ENCODE data around the gene AK2.
"Not testable (repeated sequence)": the region's sequence is repeated elsewhere in the genome, so short reads cannot be mapped to it uniquely, and the experiment has no call there.

AK2 gene

DNA sequence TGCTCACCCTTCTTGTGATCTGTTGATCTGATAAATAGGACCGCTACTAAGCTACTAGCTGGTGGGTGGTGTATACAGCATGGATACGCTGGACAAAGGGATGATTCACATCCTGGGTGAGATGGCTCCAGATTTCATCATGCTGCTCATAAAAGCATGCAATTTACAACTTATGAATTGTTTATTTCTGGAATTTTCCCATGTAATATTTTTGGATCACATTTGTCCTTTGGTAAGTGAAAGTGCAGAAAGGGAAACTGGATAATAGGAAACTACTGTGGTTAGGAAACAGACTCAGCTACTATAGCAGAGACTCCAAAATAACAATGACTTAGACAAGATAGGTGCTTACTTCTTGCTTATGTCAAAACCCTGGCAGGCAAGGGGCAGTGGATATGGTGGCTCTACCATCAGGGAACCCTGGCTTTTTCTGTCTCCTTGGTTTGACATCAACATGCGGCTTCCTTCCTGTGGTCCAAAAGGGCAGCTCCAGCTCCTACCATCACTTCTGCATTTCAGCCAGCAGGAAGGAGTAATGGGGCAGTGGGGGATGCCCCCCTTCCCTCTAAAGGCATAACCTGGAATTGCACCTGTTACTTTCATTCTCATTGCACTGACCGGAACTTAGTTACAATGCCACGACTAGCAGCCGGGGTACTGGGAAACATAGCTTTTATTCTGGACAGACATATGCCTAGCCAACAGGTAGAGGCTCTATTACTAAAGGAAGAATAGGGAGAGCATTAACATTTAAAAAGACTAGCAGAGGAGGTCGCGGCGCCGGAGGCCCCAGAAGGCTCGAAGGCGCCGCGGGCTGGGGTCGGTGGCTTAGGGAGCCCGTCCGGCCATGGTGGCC is 13.8 kb upstream of the AK2 start:
- peak; percentile 97 for DNase-seq (ENCODE audit: low read depth)

DNA sequence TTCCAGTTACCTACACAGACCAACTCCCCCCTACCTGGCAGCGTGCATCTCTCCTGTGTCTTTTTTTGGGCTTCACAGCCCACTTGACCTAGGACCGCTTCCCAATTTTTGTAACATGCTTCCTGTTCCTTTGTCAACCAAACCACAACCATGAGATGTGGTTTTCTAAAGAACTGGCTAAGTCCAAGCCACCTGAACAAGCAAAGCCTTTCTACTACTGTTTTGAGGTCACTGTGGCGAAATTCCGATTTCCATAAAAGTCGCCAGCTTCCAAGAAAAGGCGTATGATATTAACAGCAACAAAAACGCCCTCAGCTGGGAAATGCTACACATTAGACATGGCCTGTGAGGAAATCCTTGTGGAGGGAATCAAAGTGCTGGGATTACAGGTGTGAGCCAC is 12.7 kb upstream of the AK2 start:
- no peak for DNase-seq (ENCODE audit: low read depth)

DNA sequence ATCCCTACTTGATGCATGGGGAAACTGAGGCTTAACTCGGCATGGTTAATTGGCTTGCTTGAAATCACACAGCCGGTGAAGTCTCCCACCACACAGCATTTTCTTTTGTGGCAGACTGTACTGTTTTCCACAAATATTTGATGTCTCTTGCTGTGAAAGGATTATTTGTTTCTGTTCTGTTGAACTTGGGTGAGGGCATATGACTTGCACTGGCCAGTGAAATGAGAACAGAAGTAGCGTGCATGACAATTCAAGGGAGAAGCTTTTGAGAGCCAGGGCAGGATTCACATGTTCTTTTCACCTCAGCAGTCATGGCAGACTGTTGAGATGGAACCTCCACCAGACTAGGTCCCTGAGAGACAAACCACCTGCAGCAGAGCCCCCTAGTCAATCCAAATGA is 11.7 kb upstream of the AK2 start:
- DNase-seq (ENCODE audit: low read depth) = no peak

DNA sequence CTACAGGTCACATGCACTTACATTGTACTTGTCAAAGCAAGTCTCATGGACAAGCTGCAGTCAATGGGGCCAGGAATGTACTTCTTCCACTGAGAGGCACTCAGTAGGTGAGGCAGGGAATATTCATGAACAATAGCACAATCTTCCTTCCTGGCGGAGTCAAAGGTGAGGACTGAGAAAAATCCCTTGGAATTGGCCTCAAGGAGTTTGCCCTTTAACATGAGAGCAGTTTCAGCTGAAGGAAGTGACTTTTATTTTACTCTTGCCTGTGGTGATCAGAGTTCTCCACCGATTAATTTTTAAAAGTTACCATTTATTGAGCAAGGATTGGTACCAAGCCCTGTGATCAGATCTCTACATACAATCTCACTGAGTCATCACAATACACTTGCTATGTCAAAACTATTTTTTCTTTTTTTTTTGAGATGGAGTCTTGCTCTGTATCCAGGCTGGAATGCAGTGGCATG is 11.2 kb upstream of the AK2 start:
- DNase-seq (ENCODE audit: low read depth) = peak; percentile 86

DNA sequence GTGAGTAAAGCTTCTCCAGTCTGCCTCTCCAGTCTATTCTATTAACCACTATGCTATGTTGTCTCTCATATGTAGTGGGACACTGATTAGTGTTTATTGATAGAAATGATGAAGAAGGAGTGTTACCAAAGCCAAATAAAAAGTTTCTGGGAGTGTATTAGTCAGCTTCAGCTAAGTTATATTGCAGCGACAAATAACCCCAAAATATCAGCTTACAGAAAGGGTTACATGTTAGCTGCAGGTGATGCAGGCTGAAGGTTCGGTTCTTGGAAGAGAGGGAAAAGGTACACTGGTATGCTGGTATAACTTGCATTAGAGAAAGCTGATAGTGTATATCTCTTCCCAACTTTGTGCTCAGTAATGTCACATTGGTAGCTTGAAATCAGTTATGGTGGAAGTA is 10.6 kb upstream of the AK2 start:
- no peak for DNase-seq (ENCODE audit: low read depth)

DNA sequence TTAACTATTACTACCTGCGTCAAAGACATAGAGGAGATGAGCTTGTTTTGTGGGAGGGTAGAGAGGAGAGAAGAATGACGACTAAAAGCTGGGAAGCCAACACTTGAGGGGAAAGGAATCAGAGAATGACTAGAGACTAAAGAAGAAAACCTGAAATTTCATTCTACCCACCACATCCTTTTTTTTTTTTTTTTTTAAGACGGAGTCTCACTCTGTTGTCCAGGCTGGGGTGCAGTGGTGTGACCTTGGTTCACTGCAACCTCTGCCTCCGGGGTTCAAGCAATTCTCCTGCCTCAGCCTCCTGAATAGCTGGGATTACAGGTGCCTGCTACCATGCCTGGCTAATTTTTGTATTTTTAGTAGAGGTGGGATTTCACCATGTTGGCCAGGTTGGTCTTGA is 9.6 kb upstream of the AK2 start:
- DNase-seq (ENCODE audit: low read depth) = not testable (repeated sequence)

DNA sequence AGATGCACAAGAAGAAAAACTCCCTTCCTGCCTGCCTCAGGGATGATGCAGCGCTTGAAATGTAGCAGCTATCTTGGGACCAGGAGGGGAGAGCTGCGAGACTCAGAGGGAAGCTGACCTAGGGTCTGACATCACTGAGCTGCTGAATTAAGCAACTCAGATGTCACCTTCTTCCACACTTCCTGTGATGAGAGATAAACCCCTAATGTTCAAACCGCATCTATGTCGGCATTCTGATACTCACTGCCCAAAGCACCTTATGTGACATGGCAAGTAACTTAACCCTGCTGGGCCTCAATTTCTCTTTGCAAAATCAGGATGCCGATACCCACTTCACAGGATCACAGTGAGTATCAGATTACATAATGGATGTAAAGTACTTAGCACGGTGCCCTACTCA is 9.1 kb upstream of the AK2 start:
- DNase-seq (ENCODE audit: low read depth) = peak; percentile 14

DNA sequence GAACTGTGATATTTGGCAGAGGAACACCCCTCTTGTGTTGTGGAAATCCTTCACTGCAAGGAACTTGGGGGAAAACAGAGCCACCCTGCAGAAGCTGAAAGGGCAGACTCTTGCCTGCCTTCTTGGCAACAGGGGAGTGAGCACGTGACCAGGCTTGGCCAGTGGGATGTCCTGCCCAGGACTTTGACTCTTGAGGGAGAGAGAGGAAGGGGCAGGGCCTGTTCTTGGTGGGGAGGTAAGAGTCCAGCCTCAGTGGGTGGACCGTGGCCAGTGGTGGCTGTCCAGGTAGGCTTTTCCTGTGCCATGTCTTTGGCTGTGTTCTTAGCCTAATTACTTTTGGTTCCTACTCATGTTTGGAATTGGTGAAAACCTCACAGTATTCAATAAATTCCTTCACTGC is 8.6 kb upstream of the AK2 start:
- DNase-seq (ENCODE audit: low read depth) = no peak

DNA sequence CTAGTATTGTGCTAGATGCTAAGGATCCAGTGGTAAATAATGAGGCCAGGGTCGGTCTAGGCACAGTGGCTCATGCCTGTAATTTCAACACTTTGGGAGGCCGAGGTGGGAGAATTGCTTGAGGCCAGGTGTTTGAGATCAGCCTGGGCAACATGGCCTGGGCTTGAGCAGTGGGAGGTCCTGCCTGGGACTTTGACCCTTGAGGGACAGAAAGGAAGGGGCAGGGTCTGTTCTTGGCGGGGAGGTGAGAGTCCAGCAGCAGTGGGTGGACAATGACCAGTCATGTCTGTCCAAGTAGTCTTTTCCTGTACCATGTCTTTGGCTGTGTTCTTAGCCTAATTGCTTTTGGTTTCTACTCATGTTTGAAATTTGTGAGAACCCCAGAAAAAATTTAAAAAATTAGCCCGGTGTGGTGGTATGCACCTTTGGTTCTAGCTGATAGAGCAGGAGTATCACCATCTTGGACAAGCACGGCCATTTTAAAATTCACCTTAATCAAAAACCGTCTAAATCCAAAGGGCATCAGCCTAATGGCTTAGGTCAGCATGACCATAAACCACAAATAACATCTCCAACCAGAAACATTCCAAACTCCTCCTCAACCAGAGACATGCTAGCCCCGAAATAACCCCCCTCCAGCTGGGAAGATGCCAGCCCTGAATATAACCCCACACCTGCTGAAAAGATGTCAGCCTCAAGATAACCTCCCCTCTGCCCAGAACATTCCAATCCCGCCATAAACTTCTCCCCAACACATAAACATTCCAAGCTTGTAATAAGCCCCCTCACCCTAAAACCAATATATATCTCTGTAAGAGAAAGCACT is 6.8 kb upstream of the AK2 start:
- DNase-seq (ENCODE audit: low read depth) = no peak

DNA sequence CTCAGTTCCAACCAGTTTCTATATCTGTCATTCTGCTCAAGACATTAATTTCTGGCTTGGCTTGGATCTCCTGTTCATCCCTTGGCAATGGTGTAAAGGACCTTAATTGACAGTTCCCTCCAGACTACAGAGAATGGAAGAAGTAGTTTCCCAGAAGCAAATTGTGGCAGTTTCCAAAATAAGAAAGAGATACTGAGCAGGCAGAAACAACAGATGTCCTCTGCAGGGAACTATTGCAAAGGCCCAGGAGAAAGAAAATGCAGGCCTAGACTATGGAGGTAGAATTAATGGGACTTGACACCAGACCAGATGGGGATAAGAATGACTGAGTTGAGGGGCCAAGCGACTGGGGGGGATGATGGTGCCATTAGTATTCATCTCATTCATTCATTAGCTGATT is 6.1 kb upstream of the AK2 start:
- DNase-seq (ENCODE audit: low read depth) = no peak

DNA sequence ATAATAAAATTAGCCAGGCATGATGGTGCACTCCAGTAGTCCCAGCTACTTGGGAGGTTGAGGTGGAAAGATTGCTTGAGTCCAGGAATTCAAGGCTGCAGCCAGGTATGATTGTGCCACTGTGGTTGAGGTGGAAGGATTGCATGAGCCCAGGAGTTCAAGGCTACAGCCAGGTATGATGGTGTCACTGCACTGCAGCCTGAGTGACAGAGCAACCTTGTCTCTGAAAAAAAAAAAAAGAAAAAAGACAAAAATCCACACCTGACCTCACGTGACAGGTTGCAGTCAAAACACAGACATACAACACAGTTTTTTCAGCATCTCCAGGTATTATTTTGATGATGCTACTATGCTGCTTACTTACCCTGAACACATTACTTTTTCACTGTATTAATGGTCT is 4.3 kb upstream of the AK2 start:
- no peak for DNase-seq (ENCODE audit: low read depth)

DNA sequence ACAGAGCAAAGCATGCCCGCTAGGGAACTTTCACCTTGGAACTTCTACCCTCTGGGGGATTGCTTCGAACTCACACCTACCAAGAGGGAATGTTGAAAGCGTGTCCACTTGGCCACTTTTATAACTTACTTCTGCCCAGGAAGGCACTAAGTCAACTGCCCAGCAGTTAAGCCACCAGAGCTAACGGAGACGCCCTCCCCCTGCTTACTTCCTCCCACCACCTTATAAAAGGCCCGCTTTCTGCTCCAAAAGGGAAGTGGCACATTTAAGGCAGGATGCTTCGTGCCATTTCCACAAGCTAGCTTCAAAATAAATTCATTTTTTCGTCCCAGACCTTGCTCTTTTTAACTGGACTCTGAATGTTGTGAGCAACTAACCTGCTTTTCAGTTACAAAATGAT is 3.2 kb upstream of the AK2 start:
- DNase-seq (ENCODE audit: low read depth) = no peak

DNA sequence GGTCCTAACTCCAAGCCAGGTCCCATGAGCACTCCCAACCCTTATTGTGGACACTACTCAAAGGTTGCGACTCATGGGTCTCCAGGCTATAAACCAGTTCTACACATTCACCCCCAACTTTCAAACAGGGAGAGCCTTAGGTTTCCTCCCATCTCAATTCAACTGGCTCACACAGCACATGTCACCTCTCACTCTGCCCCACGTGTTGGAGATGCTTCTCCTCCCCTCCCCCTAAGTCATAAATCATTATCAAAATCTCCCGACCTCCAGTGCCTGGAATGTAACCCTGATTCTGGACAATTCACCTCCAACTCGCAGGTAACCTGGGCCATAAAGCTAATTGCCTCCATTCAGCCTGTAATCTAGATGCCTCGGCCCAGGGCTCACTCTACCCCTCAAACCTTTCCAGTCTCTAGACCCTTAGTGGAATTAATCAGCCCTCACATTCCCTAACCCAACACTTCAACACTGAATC is 595 bp downstream of the AK2 start:
- peak; percentile 61 for DNase-seq (ENCODE audit: low read depth)

DNA sequence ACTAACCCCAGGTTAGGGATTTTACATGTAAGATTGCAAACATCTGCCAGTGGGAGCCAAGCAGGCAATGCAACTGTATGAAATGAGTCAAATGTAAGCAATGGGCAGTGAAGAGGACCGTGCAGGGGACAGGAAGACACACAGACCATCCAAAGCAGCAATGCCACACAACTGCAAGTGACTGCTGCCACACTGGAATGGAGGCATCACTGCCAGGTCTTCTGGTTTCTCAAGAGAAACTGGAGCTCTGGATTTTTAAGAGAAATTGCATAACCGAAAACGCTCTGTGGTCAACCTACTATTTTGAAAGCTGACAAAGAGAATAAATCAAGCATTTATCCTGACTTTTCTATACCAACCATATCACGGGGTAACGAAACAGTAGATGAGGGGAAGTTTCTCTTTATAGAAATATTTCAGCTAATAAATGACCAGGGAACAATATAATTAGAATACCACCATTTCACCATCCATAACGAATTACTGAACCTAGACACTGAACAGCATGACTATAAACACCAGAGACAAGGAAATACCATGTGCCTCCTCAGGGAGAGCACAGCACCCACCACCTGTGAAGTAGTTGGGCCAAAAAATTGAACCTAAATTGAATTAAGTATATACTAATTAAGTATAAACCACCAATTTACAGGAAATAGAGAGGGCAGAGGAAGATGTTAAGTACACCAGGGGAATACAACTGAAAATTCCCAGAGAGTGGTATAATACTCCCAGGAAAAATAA is 4.4 kb downstream of the AK2 start:
- peak; percentile 29 for DNase-seq (ENCODE audit: low read depth)

DNA sequence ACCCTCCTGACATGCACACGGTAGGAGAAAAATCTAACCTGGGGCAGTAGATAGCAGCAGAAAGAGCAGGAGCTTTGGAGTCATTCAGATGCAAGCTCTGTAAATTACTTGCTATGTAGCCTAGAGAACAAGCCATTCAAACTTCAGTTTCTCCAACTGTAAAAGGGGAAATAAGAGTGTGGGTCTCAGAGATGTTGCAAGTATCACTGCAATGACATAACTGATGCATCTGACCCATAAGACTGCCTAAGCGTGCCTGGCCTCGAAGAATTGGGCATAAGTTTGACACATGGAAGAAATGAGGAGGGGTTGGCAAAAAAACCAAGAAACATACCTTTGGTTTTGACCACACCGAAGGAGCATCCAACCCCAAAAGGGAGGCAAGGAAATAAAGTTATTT is 5.2 kb downstream of the AK2 start:
- DNase-seq (ENCODE audit: low read depth) = no peak

DNA sequence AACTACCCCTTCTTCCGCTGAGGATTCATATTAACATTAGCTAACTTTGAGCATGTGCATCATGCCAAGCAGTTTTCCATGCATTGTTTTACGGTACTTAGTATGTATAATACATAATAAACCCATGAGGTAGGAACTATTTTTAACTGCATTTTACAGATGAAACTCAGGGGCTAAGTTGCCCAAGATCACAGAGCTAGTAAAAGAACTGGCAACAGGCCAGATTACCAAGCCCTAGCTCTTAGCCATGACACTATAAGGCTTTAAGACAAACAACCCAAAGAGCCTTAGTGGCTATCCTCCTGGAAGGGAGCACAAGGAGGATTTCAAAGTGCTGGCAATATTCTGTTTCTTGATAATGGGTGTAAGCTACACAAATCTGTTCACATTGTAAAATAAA is 6.1 kb downstream of the AK2 start:
- DNase-seq (ENCODE audit: low read depth) = no peak

DNA sequence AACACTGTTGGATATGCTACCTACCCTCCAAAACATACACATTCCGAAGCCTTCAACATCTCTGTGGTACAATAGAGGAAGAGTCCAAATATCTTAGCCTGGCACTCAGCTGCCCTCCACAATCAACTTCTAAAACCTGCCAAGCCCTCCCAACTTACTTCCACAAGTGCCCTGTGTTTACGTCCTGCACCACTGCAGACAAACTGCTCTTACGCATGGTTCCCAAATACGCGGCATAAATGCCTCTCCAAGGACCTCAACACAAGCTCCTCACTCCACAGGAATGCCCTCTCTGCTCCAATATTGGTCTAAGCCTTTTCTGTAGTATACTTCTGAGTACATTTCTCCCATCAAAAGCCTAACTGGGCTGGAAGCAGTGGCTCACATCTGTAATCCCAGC is 6.8 kb downstream of the AK2 start:
- no peak for DNase-seq (ENCODE audit: low read depth)

DNA sequence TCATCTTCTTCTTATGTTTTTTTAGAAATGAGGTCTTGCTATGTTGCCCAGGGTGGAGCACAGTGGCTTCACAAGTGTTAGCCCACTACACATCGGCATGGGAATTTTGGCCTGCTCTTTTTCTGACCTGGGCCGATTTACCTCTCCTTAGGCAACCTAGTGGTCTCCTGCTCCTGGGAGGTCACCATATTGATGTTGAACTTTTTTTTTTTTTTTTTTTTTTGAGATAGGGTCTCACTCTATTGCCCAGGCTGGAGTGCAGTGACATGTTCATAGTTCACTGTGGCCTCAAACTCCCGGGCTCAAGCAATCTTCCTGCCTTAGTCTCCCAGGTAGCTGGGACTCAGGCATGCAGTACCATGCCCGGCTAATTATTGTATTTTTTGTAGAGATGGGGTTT is 7.5 kb downstream of the AK2 start:
- DNase-seq (ENCODE audit: low read depth) = no peak

DNA sequence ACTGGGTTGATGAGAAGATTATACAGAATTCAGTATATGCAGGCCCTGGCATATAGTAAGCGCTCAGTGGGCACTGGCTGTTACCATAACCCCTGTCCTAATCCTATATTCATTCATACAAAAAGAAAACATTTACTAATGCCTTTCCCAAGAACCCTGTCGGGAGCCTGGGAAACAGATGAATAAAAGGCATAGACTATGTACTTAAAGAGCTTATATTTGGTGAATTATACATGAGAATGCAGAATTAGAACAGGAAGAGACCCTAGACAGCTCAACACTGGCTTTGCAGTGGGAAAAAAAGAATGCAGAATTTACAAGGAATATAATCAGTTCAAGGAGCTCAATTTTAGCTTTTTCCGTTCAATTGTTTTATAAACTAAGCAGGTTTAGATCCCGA is 10.9 kb downstream of the AK2 start:
- no peak for DNase-seq (ENCODE audit: low read depth)

DNA sequence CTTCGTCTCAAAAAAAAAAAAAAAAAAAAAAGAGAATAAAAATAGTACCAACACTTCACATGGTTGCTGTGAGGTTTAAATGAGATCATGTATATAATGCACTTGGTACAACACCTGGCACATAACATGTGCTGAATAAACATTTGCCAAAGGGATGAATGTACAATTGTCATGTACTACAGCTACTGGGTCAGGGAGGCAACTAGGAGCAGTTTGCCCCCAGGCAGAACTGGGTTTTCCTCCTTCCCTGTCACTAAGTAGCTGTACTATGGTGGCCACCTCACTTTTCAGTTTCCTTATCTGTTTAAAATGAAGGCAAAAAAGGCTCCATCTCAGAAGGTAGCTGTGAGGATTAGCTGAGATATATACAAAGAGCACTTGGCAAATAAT is 11.5 kb downstream of the AK2 start:
- no peak for DNase-seq (ENCODE audit: low read depth)

DNA sequence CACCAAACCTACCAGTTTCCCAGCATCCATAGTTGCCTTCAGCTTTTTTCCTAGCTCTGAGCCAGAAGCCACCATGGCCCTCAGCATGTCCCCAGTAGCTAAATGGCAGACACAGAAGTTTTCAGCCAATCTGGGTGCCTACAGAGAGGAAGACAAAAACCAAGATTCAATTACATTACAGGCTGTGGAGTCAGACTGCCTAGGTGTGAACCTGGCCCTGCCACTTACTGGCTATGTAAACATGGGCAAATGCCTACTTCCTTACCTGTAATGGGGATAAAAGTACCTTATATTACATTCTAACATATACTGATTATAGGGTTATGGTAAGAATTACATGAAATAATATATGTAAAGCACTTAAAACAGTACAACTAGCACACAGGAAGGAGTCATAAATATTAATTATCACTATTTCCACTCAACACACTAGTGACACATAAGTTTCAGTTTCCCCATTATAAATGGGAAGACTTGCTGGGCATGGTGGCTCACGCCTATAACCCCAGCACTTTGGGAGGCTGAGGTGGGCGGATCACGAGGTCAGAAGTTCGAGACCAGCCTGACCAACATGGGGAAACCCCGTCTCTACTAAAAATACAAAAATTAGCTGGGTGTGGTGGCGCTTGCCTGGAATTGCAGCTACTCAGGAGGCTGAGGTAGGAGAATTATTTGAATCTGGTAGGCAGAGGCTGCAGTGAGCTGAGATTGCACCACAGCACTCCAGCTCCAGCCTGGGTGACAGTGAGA is 12.1 kb downstream of the AK2 start:
- DNase-seq (ENCODE audit: low read depth) = not testable (repeated sequence)

Data from ELR (cell line).